GM12864 (cell line): Measurements from ENCODE around the gene AKAP13.

Experiments
- DNase-seq: peaks from one replicate; pipeline ENCODE4 v3.0.0-alpha.2; 2011; ENCODE audit warnings: low read depth
- H3K4me3 ChIP-seq: 2 replicates; pipeline ENCODE4 v1.5.1; 2011; ENCODE audit warnings: mild to moderate bottlenecking, low read depth, low read length, control low read depth
- TF ChIP-seq, protein P1 (sequence below): IDR thresholded peaks from 2 replicates; pipeline ENCODE4 v1.5.1; 2011; ENCODE audit warnings: low read depth, mild to moderate bottlenecking, moderate library complexity, low read length, control low read depth, inconsistent platforms; ENCODE audit errors: missing control alignments

AKAP13 gene

GRCh38 chr15:85412066-85412465, 31.7 kb downstream of the AKAP13 start:
- no peak overlapping the region for H3K4me3 ChIP-seq
- DNase-seq: no peak
- TF ChIP-seq, protein P1, sequence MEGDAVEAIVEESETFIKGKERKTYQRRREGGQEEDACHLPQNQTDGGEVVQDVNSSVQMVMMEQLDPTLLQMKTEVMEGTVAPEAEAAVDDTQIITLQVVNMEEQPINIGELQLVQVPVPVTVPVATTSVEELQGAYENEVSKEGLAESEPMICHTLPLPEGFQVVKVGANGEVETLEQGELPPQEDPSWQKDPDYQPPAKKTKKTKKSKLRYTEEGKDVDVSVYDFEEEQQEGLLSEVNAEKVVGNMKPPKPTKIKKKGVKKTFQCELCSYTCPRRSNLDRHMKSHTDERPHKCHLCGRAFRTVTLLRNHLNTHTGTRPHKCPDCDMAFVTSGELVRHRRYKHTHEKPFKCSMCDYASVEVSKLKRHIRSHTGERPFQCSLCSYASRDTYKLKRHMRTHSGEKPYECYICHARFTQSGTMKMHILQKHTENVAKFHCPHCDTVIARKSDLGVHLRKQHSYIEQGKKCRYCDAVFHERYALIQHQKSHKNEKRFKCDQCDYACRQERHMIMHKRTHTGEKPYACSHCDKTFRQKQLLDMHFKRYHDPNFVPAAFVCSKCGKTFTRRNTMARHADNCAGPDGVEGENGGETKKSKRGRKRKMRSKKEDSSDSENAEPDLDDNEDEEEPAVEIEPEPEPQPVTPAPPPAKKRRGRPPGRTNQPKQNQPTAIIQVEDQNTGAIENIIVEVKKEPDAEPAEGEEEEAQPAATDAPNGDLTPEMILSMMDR: no peak

GRCh38 chr15:85412956-85413854, 32.8 kb downstream of the AKAP13 start:
- TF ChIP-seq, protein P1: peak; percentile 12
- H3K4me3 ChIP-seq: no peak overlapping the region
- peak; percentile 96 for DNase-seq

- TF ChIP-seq, protein P1: no peak
- no peak overlapping the region for H3K4me3 ChIP-seq
- DNase-seq: no peak
Measured at GRCh38 chr15:85414037-85414436, 33.6 kb downstream of the AKAP13 start.

GRCh38 chr15:85414495-85414894, 34.1 kb downstream of the AKAP13 start:
- no peak for DNase-seq
- TF ChIP-seq, protein P1: peak; percentile 26
- H3K4me3 ChIP-seq: no peak overlapping the region

GRCh38 chr15:85414991-85415390, 34.6 kb downstream of the AKAP13 start:
- H3K4me3 ChIP-seq: no peak overlapping the region
- TF ChIP-seq, protein P1: no peak
- DNase-seq: no peak

DNA sequence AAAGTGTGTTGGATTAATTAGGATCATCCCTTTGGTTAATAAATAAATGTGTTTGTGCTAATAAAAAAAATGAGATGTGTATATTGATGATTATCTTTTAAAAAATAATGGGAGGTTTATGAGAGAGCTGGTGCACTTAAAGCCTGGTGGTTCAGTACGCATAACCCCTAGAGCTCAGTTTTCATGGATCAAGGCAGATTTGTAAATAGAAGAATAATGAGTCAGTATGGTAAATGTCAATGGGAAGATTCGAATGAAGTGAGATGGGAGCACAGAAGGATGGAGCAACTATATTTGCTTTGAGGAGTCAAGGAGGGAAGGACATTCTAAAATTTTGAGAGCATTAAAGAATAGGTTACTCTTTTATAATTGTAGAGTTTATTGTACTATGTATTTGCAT, 35.4 kb downstream of the AKAP13 start:
- TF ChIP-seq, protein P1: no peak
- H3K4me3 ChIP-seq: no peak overlapping the region
- no peak for DNase-seq

DNA sequence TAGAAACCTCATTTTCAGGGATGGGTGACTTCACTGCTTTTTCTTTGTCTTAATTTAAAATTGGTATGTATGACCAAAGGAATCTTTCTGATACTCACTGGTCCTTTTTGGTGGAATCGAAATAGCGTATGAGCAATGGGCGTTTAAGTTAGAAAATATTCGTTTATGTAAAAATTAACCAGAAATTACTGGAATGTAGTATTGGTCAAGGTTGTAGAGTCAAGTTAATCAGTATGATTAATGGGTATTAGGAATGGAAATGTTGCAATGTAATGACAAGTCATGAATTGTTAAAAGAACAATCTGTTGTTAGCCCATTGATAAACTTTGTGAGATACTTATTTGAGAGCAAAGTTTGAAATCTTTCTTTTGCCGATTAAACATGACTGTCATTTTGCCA, 36.9 kb downstream of the AKAP13 start:
- H3K4me3 ChIP-seq: no peak overlapping the region
- no peak for DNase-seq
- TF ChIP-seq, protein P1: no peak
